Astrocyte of the hippocampus (primary cell): ENCODE results near the gene FAM193A.
"Not testable (repeated sequence)": the region's sequence is repeated elsewhere in the genome, so short reads cannot be mapped to it uniquely, and the experiment has no call there.

Experiments used
- DNase-seq: peaks from one replicate; pipeline ENCODE4 v3.0.0; 2011; ENCODE audit warnings: low read depth, low spot score

FAM193A gene

GRCh38 chr4:2515830-2516550 lies 20.5 kb upstream of the FAM193A start:
- no peak for DNase-seq

- DNase-seq = no peak
These were observed 19.8 kb upstream of the FAM193A start for GRCh38 chr4:2516635-2517034.

- DNase-seq = no peak
These were observed 9.9 kb upstream of the FAM193A start for GRCh38 chr4:2526559-2526958.

- DNase-seq = no peak
These were observed 1.5 kb upstream of the FAM193A start for GRCh38 chr4:2534904-2535375.

- peak; percentile 66 for DNase-seq
These were observed 863 bp upstream of the FAM193A start for GRCh38 chr4:2535376-2536192.

GRCh38 chr4:2537011-2537830 lies 774 bp downstream of the FAM193A start:
- DNase-seq = peak; percentile 79

- not testable (repeated sequence) for DNase-seq
These were observed 7.2 kb downstream of the FAM193A start for GRCh38 chr4:2543580-2544191.

GRCh38 chr4:2545321-2546013 lies 9.0 kb downstream of the FAM193A start:
- DNase-seq = no peak

- no peak for DNase-seq
These were observed 9.9 kb downstream of the FAM193A start for GRCh38 chr4:2546286-2546823.

- DNase-seq = not testable (repeated sequence)
These were observed 10.7 kb downstream of the FAM193A start for GRCh38 chr4:2546961-2547691.

GRCh38 chr4:2551118-2551517 lies 14.7 kb downstream of the FAM193A start:
- no peak for DNase-seq

- DNase-seq = no peak
These were observed 16.4 kb downstream of the FAM193A start for GRCh38 chr4:2552806-2553205.

GRCh38 chr4:2558301-2558700 lies 21.9 kb downstream of the FAM193A start:
- no peak for DNase-seq

- no peak for DNase-seq
These were observed 23.7 kb downstream of the FAM193A start for GRCh38 chr4:2560167-2560566.

- DNase-seq = no peak
These were observed 29.1 kb downstream of the FAM193A start for GRCh38 chr4:2565533-2565932.

GRCh38 chr4:2570036-2570435 lies 33.6 kb downstream of the FAM193A start:
- no peak for DNase-seq

GRCh38 chr4:2570551-2571222 lies 34.2 kb downstream of the FAM193A start:
- DNase-seq = no peak

- no peak for DNase-seq
These were observed 35.6 kb downstream of the FAM193A start for GRCh38 chr4:2572076-2572475.

- no peak for DNase-seq
These were observed 36.4 kb downstream of the FAM193A start for GRCh38 chr4:2572866-2573265.
